ENCODE data around the gene LRRC4B.

DNA sequence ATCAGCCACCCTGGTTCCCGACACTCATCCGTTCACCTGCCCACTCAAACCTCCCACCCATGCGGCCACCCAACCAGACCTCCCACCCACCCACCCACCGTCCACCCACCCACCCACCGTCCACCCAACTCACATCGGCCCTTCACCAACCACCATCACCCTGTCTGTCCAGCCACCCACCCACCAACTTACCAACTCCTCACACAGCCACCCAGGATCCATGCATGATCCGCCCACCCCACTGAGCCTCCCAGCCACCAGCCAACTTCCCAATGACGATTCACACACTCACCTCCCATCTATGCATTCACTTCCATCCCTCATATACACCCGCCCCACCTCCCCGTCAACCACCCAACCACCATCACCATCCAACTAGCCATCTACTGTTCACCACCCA, 61.5 kb downstream of the LRRC4B start:
- TF ChIP-seq, protein P1, sequence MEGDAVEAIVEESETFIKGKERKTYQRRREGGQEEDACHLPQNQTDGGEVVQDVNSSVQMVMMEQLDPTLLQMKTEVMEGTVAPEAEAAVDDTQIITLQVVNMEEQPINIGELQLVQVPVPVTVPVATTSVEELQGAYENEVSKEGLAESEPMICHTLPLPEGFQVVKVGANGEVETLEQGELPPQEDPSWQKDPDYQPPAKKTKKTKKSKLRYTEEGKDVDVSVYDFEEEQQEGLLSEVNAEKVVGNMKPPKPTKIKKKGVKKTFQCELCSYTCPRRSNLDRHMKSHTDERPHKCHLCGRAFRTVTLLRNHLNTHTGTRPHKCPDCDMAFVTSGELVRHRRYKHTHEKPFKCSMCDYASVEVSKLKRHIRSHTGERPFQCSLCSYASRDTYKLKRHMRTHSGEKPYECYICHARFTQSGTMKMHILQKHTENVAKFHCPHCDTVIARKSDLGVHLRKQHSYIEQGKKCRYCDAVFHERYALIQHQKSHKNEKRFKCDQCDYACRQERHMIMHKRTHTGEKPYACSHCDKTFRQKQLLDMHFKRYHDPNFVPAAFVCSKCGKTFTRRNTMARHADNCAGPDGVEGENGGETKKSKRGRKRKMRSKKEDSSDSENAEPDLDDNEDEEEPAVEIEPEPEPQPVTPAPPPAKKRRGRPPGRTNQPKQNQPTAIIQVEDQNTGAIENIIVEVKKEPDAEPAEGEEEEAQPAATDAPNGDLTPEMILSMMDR (IDR thresholded peaks at IDR 0.05) = no peak
- no peak for TF ChIP-seq POLR2A (IDR thresholded peaks at IDR 0.05)
- no peak for TF ChIP-seq EP300 (IDR thresholded peaks at IDR 0.05)

Data from upper lobe of left lung (tissue), 4 donors.